Measurements from ENCODE around the gene POFUT1.

POFUT1 gene

DNA sequence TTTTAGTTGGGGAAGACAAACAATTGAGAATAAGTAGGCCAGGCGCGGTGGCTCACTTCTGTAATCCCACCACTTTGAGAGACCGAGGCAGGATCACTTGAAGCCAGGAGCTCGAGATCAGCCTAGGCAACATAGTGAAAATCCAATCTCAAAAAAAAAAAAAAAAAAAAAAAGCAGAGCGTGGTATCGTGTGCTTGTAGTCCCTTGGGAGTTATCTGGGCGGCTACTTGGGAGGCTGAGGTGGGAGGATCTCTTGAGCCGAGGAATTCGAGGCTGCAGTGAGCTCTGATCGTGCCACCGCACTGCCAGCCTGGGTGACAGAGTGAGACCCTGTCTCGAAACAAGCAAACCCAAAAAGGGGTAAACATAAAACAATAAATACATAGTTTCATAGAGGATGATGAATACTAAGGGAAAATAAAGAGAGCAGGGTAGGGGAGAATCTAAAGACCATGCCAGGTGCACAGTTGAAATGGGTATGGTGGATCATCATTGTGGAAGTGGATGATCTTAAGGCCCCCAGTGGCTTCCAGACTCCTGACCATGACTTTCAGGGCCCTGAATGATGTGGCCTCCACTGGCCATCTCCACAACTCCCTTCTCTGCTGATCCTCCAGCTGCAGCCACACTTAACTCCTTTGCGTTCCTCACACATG lies 947 bp downstream of the POFUT1 start:
- DNase-seq, result no peak

DNA sequence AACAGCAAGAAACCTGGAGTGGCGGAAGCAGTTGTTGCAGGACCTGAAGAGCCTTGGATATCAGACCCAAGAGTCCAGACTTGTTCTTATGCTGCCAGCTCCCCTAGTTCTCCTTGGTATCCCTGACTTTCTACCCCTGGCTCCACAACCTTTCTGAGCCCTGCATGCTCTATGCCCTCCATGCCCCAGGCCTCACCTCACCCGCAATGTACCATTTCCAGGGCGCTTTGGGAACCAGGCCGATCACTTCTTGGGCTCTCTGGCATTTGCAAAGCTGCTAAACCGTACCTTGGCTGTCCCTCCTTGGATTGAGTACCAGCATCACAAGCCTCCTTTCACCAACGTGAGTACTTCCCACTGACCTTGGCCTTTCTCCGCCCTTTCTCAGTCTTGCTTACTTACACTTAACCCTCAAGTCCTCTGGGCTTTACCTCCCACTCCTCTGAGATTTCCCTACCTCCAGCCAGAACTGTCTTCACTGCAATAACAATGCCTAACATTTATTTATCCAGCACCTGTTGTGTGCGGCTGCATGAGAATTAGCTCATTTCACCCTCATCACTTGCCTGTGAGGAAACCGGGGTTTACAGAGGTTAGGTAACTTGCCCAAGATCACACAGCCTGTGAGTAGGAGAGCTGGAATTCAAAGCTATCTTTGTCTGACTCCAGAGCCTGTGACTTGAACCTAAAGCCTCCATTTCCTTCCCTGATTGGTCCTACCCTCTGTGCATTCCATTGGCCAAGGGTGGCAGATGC lies 2.3 kb downstream of the POFUT1 start:
- no peak for DNase-seq

GRCh38 chr20:32213870-32214269 lies 6.2 kb downstream of the POFUT1 start:
- DNase-seq, result no peak

- DNase-seq, result no peak
These were observed 7.5 kb downstream of the POFUT1 start for GRCh38 chr20:32215147-32215546.

GRCh38 chr20:32215729-32216128 lies 8.0 kb downstream of the POFUT1 start:
- DNase-seq, result no peak

DNA sequence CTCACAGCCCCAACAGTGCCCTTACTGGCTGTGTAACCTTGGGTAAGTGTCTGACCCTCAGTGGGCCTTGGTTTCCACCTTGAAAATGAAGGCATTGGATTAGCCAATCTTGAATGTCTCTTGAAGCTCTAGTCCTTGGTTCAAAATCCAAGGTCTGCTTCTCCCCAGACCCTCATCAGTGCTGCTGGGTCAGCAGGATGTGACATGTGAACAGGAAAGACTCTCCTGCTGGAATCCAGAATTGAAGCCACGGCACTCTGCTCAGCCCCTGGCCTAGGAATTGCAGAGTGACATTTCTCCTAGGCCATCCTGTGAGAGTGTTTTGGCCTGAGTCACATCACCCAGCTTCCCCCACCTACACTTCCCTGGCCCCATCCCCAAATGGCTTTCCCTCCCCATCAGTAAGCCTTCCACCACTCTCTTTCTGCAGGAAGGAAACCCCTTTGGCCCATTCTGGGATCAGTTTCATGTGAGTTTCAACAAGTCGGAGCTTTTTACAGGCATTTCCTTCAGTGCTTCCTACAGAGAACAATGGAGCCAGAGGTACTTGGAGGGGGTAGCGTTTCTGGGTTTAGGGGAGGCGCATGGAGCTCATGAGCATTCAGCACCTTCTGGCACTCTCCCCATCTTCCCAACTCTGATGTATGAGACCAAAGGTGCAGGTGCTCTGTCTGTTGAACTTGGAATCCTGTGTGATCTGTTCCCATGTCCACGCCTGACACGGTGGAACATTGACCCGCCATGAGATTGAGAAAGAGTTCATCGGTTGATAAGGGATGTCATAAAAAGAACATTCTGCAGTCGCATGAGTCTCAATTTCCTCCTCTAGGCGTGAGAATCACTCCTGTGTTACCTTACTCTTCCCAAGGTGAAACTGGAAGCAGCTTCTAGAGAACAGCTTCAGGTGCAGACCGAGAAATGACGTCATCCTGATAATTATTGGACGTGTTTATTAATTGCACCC lies 8.8 kb downstream of the POFUT1 start:
- no peak for DNase-seq

DNA sequence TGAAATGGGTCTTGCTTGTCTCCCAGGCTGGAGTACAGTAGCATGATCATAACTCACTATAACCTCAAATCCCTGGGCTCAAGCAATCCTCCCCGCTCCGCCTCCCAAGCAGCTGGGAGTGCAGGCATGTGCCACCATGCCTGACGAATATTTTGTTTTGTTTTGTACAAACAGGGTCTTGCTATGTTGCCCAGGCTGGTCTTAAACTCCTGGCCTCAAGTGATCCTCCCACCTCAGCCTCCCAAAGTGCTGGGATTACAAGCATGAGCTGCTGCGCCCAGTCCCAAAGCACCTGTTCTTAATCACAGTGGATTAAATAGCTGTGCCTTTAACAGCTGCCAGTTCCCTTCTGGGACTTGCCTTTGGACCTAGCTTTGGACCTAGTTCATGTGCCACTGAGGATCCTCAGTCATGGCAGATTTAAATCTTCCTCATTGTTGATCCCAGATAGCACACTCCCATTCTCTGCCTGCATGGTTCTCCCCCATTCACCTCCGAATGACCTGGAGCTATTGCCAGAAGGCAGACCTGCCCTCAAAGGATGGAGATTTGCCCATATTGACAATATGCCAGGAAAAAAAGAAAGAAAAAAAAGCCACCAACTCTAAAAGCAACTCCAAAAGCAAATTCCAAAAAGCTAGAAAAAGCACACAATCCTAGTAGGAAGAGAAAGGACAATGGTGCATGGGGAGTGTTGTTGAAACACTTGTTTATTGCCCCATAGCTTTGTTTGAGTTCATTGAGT lies 10.6 kb downstream of the POFUT1 start:
- no peak for DNase-seq

DNA sequence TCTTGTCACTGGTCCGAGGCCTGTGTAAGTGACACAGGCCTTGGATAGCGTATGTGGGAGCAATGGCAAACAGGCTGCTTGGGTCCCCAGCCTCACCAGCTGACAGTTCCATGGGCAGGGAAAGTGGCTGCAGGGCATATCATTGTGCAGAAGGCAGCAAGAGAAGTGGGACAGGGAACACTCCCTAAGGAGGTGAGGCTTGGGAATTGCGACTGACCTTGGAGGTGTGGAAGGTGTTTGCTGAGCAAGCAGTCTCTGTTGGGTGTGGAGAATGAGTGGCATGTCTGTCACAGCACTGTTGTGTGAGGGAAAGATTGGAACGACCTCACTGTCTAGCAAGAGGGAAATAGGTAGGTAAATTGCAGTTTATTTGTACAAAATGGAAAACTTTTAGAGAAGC lies 16.8 kb downstream of the POFUT1 start:
- DNase-seq, result no peak

DNA sequence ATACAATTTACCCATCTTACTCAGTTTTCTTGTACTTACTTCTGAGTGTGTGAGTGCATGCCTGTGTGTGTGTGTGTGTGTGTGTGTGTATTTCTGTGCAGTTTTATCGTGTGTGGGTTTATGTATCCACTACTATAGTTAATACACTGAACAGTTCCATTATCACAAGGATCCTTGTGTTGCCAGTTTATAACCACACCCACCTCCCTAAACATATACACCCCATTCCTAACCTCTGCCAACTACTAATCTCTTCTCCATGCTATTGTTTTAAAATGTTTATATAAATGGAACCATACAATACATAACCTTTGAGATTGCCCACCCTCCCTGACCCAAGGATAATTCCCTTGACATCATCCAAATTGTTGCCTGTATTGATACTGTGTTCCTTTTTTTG lies 18.7 kb downstream of the POFUT1 start:
- DNase-seq, result no peak

DNA sequence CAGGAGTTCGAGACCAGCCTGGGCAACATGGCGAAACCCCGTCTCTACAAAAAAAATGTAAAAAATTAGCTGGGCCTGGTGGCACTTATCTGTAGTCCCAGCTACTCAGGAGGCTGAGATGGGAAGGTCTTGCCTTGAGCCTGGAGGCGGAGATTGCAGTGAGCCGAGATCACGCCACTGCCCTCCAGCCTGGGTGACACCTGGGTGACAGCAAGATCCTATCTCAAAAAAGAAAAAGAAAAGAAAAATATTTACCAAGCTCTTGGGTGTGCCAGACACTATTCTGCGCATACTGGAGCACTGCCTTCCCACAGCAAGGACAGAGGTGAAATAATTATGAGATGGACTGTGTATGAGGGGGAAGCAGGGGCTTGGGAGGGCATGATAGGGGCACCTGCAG lies 19.6 kb downstream of the POFUT1 start:
- no peak for DNase-seq

DNA sequence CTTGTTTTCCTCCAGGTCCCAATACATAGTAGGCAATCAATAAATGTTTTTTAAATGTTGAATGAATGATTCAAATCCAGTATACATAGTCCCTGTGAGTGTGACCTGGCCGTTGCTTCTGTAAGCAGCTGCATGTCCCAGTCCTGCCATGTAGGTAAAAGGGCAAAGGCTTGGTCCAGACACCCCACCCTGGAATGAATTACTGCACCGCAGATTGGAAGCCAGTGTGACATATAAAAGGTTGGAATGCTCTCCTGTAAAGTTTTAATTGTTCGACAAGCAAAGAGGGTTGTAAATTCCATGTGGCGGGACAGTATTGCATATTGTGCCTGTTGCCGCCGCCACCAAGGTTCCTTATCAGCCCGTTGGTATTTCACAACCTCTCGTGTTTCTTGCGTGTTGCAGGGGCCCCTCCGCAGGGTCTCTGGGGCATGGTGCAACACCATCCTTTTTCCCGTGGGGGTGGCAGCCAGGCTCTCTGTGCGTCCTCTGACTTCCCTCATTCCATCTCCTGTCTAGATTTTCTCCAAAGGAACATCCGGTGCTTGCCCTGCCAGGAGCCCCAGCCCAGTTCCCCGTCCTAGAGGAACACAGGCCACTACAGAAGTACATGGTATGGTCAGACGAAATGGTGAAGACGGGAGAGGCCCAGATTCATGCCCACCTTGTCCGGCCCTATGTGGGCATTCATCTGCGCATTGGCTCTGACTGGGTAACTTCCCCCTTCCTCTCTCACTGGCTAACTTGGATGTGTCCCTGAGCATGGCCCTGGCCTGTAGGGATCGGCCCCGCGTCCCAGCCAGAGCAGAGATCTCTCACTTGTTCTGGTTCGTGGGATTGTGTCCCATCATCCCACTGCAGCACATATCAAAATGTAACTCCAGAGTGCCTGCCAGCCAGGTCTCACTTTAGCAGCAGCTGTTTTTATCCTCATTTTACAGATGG lies 20.3 kb downstream of the POFUT1 start:
- no peak for DNase-seq

DNA sequence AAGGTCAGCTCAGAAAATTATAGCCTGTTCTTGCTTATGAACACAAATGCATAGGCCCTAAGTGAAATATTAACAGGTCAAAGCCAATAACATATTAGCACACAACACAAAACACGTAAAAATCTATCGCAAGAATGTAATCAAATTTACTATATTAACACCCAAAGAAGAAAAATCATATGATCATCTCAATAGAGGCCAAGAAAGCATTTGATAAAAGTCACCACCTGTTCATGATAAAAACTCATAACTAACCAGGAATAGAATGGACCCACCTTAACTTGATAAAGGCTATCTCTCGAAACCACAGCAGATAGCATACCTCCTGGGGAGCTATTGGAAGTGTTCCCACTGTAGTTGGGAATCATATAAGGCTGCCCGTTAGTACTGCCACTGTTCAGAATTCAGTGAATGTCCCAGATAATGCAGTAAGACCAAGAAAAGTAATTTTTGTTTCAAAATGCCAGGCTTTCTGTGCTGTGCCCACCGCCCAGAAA lies 21.6 kb downstream of the POFUT1 start:
- no peak for DNase-seq

DNA sequence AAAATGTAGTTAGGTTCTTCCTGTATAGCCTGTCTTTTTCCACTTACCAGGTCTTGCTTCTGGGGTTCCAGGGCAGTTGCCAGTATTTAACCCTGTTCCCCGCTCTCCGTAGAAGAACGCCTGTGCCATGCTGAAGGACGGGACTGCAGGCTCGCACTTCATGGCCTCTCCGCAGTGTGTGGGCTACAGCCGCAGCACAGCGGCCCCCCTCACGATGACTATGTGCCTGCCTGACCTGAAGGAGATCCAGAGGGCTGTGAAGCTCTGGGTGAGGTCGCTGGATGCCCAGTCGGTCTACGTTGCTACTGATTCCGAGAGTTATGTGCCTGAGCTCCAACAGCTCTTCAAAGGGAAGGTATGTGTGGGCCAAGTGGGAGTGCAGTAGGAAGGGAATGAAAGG lies 23.0 kb downstream of the POFUT1 start:
- no peak for DNase-seq

GRCh38 chr20:32231245-32231644 lies 23.6 kb downstream of the POFUT1 start:
- DNase-seq, result no peak

DNA sequence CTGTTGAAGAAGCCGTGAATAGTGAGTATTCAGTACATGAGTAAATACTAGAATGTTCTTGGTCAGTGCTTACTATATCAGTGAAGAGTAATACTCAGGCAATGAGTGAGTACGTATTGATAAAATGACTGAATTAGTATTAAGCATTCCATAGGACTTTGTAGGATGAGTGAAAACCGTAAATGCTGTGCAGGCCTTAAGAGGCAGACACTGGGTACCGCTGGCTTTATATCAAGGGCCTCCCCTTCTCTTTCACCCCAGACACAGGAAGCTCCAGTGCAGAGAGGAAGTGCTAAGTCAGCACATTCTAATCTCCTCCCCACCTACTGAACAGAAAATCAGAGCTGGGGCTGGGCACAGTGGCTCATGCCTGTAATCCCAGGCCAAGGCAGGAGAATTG lies 24.2 kb downstream of the POFUT1 start:
- no peak for DNase-seq

GRCh38 chr20:32232326-32232886 lies 24.7 kb downstream of the POFUT1 start:
- DNase-seq, result no peak

GRCh38 chr20:32233286-32233685 lies 25.6 kb downstream of the POFUT1 start:
- no peak for DNase-seq

- no peak for DNase-seq
These were observed 26.6 kb downstream of the POFUT1 start for GRCh38 chr20:32234135-32234808.

DNA sequence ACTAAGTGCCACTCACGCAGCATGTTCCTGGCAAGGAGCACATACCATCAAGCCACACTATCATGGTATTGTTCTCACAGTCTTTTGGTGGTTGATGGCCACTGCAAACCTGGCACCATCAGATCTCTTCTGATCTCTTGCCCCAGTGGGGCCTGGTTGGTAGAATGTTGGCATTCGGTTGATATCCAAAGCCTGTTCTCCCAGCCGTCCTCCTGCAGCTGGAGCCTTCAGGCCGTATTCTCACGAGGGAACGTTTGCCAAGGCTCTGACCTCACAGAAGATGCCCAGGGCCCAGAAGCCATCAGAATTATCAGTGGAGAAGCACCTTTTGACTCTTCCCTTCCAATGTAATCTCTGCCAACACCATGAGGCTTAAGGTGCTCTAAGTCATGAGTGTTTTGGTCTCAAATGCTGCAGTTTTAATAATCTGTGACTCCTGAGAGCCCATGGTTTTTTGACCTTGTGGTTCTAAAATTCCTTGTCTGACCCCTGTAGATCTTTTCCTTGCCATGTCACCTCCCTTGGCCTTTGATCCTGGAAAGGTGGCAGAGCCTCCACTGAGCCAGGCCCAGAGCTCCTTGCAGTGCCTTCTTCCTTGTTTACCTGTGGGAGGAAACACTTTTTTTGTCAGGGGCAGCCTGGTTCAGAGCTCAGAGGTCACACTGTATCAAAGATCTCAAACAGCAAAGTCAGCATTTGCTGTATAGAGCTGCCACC lies 27.8 kb downstream of the POFUT1 start:
- no peak for DNase-seq

GRCh38 chr20:32236048-32236533 lies 28.4 kb downstream of the POFUT1 start:
- DNase-seq, result no peak

Data from femur (tissue), 1 donor.